BE2C (cell line): ENCODE results near the gene S100A3.

Experiments
- DNase-seq: peaks from one replicate; pipeline ENCODE4 v3.0.0-alpha.2; 2020
- H3K27me3 ChIP-seq: fragments of 250-450 bp; sonication (Bioruptor Pico); 2 replicates; pipeline ENCODE4 v1.5.1; 2020; ENCODE audit warnings: mild to moderate bottlenecking
- H3K36me3 ChIP-seq: fragments of 250-450 bp; sonication (Bioruptor Pico); 2 replicates; pipeline ENCODE4 v1.5.1; 2020; ENCODE audit warnings: mild to moderate bottlenecking
- H3K4me1 ChIP-seq: fragments of 250-450 bp; sonication (Bioruptor Pico); 2 replicates; pipeline ENCODE4 v1.5.1; 2020
- H3K4me3 ChIP-seq: 2 replicates; pipeline ENCODE4 v1.5.1; 2011; ENCODE audit warnings: low read depth, low read length
- H3K9me3 ChIP-seq: fragments of 250-450 bp; sonication (Bioruptor Pico); 2 replicates; pipeline ENCODE4 v1.5.1; 2020
- TF ChIP-seq, protein P1 (sequence below): IDR thresholded peaks from 2 replicates; pipeline ENCODE4 v1.5.1; 2012; ENCODE audit warnings: mild to moderate bottlenecking, low read depth, low read length

The S100A3 gene

DNA sequence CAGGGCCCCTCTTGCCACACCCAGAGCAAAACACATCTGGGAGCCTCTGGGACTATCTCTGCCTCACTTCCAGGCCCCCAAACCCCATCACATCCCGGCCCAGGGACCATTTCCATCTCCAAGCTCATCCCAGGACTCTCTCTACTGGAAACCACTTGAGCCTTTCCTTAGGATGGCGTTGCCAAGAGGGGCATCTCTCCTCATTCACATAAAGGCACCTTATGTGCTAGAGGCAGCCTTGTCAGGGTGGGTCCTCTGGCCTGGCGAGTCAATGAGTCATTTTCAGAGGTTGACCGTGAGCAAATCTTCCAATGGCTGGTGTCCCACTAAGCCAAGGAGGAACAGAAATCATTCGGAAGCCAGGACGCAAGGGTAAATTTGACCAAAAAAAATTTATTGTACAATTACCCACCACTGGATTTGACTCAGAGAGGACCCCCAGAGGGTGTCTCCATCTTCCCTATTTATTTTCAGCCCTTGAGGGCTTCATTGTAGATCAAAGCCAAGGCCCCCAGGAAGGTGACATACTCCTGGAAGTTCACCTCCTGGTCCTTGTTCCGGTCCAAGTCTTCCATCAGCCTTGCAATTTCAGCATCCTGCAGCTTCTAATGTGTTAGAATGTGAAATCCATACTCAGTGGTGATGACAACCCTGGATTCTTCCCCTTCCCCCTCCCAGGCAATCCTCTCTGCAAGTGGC lies 14.7 kb downstream of the S100A3 start:
- no peaks in the 10 kb centered on the region for H3K27me3 ChIP-seq
- H3K9me3 ChIP-seq, result no peaks in the 10 kb centered on the region
- peaks cover 39% of the 10 kb centered on the region for H3K4me1 ChIP-seq
- no peaks in the 10 kb centered on the region for H3K36me3 ChIP-seq
- peak overlapping the region; percentile 74 for H3K4me3 ChIP-seq
- TF ChIP-seq, protein P1, sequence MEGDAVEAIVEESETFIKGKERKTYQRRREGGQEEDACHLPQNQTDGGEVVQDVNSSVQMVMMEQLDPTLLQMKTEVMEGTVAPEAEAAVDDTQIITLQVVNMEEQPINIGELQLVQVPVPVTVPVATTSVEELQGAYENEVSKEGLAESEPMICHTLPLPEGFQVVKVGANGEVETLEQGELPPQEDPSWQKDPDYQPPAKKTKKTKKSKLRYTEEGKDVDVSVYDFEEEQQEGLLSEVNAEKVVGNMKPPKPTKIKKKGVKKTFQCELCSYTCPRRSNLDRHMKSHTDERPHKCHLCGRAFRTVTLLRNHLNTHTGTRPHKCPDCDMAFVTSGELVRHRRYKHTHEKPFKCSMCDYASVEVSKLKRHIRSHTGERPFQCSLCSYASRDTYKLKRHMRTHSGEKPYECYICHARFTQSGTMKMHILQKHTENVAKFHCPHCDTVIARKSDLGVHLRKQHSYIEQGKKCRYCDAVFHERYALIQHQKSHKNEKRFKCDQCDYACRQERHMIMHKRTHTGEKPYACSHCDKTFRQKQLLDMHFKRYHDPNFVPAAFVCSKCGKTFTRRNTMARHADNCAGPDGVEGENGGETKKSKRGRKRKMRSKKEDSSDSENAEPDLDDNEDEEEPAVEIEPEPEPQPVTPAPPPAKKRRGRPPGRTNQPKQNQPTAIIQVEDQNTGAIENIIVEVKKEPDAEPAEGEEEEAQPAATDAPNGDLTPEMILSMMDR, result no peak
- DNase-seq, result no peak

DNA sequence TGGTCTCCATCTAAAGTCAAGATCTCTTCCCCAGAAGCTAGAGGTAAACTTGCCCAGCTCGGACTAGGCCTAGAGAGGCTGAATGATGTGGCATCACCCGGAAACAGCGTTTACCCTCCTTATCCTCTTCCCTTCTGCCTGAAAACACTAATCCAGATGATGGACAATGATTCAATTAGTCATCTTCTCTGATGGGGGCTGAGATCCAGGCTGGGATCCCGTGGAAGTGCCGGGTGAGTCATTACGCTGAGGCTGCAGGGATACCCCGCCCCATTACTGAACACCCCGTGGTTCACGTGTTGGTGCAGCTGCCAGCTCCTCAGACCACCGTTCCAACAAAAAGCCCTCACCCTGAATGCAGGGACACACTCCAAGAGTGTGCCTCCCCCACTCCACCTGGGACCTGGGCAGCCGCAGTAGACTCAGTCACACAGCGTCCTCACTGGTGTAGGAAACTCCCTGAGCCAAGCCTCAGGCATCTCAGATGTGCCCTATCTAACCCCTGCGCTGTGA lies 15.3 kb downstream of the S100A3 start:
- peak; percentile 74 for DNase-seq
- peak overlapping the region; percentile 43 for H3K4me3 ChIP-seq
- TF ChIP-seq, protein P1, result no peak

DNA sequence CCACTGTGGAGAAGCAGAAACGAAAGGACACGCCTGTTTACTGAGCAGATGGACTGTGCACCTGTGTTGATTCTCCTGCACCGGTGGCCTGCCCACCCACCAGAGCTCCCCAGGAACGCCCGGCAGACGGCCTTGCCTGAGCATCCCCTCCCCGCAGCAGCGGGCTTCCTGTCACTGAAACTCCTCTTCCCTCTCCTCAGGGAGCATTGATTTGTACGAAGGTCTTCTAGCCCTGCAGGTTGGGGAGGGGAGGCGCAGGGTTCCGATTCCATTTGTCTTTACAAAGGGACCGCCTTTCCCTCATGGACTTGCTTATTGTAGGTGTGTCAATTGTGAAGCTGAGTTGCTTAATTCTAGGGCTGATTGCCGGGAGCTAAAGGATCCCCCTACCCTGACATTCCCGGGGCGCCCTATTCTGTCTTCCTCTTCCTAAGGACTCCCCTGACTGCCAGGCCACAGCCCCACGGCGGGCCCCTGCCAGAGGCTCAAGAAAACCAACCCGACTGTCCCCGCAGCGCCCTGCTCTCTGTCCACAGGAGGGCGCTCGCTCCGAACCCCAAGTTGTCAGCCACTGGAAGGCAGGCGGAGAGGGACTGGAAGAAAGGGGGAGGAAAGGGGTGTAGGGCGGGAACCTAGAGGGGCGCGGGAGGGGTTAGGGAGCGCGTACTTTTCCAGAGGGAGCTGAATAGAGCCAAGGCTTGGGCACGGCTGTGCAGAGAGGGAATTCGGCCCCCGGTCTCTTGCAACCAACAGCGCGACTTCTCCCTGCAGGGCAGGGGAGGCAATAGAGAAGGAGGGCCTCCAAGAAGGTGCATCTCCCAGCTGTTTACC lies 16.1 kb downstream of the S100A3 start:
- TF ChIP-seq, protein P1, result peak; percentile 74
- DNase-seq, result peak; percentile 77
- peak overlapping the region; percentile 43 for H3K4me3 ChIP-seq

More for the DNA sequence above, 15.3 kb downstream of the S100A3 start:
- Histone ChIP-seq H3K4me1 (peaks cover 37% of the 10 kb centered on the region), H3K36me3 (no peaks in the 10 kb centered on the region), H3K9me3 (no peaks in the 10 kb centered on the region), H3K27me3 (no peaks in the 10 kb centered on the region)

DNA sequence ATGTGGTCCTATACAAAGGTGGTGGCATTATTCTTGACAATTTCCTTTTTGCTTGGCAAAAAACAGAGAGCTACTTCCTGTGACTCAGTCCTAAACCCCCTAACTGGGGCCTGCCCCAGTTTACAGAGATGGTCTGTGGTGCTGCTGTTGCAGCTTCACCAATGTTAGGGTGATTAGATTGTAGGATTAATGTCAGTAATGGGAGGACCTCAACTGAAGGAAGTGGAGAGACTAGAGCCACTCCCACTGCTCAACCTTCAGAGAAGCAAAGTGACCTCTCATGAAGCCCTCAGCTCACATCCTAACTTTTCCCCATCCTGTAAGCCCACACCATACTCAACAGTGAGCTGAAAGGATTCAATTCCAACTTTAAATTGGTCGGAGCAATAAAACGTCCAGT lies 16.9 kb downstream of the S100A3 start:
- H3K4me3 ChIP-seq, result no peak overlapping the region
- H3K9me3 ChIP-seq, result no peaks in the 10 kb centered on the region
- TF ChIP-seq, protein P1, result no peak
- no peaks in the 10 kb centered on the region for H3K36me3 ChIP-seq
- peaks cover 29% of the 10 kb centered on the region for H3K4me1 ChIP-seq
- no peak for DNase-seq
- no peaks in the 10 kb centered on the region for H3K27me3 ChIP-seq

More for the DNA sequence above, 16.1 kb downstream of the S100A3 start:
- Histone ChIP-seq H3K36me3 (no peaks in the 10 kb centered on the region), H3K9me3 (no peaks in the 10 kb centered on the region), H3K27me3 (no peaks in the 10 kb centered on the region), H3K4me1 (peaks cover 32% of the 10 kb centered on the region)

DNA sequence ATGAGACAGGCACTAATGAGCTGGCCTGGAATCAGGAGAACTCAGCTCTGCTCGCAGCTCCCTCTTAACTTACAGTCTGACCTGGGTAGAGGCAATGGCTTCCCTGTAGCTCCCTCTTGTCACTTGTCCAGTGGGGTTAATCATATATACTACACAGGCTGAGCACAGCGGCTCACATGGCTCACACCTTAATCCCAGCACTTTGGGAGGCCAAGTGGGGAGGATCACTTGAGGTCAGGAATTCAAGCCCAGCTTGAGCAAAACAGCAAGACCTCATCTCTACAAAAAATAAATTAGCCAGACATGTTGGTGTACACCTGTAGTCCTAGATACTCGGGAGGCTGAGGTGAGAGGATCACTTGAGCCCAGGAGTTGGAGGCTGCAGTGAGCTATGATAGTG lies 17.4 kb downstream of the S100A3 start:
- Histone ChIP-seq H3K4me3 (no peak overlapping the region), H3K36me3 (no peaks in the 10 kb centered on the region), H3K9me3 (no peaks in the 10 kb centered on the region), H3K27me3 (no peaks in the 10 kb centered on the region), H3K4me1 (peaks cover 29% of the 10 kb centered on the region)
- DNase-seq, result no peak
- TF ChIP-seq, protein P1, result no peak
